HepG2 (cell line): ENCODE data around the gene ZFAND2B.
"Not testable (repeated sequence)": the region's sequence is repeated elsewhere in the genome, so short reads cannot be mapped to it uniquely, and the experiment has no call there.

Experiments
- DR1 ChIP-seq: sonication (generic); formaldehyde crosslinking; IDR thresholded peaks from 2 replicates; pipeline ENCODE4 v1.8.0; 2021; ENCODE audit warnings: mild to moderate bottlenecking, missing genetic modification reagents, inconsistent platforms
- FOXJ3 ChIP-seq: sonication (generic); formaldehyde crosslinking; IDR thresholded peaks from 2 replicates; pipeline ENCODE4 v1.4.0; 2020; ENCODE audit warnings: missing genetic modification reagents, mild to moderate bottlenecking, borderline replicate concordance
- KLF13 ChIP-seq: sonication (generic); formaldehyde crosslinking; IDR thresholded peaks from 2 replicates; pipeline ENCODE4 v1.4.0; 2020; ENCODE audit warnings: mild to moderate bottlenecking, missing genetic modification reagents
- NFYB ChIP-seq: sonication (generic); formaldehyde crosslinking; IDR thresholded peaks from 2 replicates; pipeline ENCODE4 v1.4.0; 2020; ENCODE audit warnings: missing genetic modification reagents
- ONECUT2 ChIP-seq: sonication (generic); formaldehyde crosslinking; IDR thresholded peaks from 2 replicates; pipeline ENCODE4 v1.4.0; 2020; ENCODE audit warnings: missing genetic modification reagents
- POLR2A ChIP-seq, 2 experiments: IDR thresholded peaks; 2 replicates each; pipeline ENCODE4 v1.6.1; 2011; ENCODE audit warnings: low read depth in 2 of 2, low read length in 2 of 2, mild to moderate bottlenecking in 1 of 2, moderate library complexity in 1 of 2; ENCODE audit not compliant: insufficient read depth in 1 of 2
- ZNF124 ChIP-seq: sonication (generic); formaldehyde crosslinking; IDR thresholded peaks from 2 replicates; pipeline ENCODE4 v1.4.0; 2020; ENCODE audit warnings: missing genetic modification reagents
- ZNF225 ChIP-seq: sonication (generic); formaldehyde crosslinking; IDR thresholded peaks from 2 replicates; pipeline ENCODE4 v1.4.0; 2020; ENCODE audit warnings: mild to moderate bottlenecking, missing genetic modification reagents
- ZNF34 ChIP-seq: sonication (generic); formaldehyde crosslinking; IDR thresholded peaks from 2 replicates; pipeline ENCODE4 v1.4.0; 2020; ENCODE audit warnings: mild to moderate bottlenecking, missing genetic modification reagents, borderline replicate concordance
- ZNF367 ChIP-seq: sonication (generic); formaldehyde crosslinking; IDR thresholded peaks from 2 replicates; pipeline ENCODE4 v1.4.0; 2020; ENCODE audit warnings: missing genetic modification reagents, borderline replicate concordance
- ZNF775 ChIP-seq: sonication (generic); formaldehyde crosslinking; IDR thresholded peaks from 2 replicates; pipeline ENCODE4 v1.4.0; 2020; ENCODE audit warnings: missing genetic modification reagents, mild to moderate bottlenecking, moderate library complexity, borderline replicate concordance
- TF ChIP-seq, protein P1 (sequence below): sonication (generic); formaldehyde crosslinking; IDR thresholded peaks from 2 replicates; pipeline ENCODE4 v1.5.0; 2020; ENCODE audit warnings: mild to moderate bottlenecking, missing genetic modification reagents, moderate library complexity
- TF ChIP-seq, protein P2 (sequence below): sonication (generic); formaldehyde crosslinking; IDR thresholded peaks from 2 replicates; pipeline ENCODE4 v1.4.0; 2020; ENCODE audit warnings: missing genetic modification reagents

DNA sequence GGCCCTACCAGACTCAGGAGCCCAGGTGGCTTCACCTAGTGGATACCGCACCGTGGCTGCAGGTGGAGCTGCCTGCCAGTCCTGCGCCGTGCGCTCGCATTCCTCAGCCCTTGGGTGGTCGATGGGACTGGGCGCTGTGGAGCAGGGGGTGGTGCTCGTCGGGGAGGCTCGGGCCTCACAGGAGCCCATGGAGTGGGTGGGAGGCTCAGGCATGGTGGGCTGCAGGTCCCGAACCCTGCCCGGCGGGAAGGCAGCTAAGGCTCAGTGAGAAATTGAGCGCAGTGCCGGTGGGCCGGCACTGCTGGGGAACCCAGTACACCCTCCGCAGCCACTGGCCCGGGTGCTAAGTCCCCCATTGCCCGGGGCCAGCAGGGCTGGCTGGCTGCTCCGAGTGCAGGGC lies 5.3 kb upstream of the ZFAND2B start:
- not testable (repeated sequence) for TF ChIP-seq ZNF124; DR1 (CRISPR knock-in tag); ZNF775; ONECUT2 (CRISPR knock-in tag); FOXJ3 (CRISPR knock-in tag); ZNF367; KLF13; NFYB (CRISPR knock-in tag); ZNF34; ZNF225 (CRISPR knock-in tag); POLR2A (IDR thresholded peaks at IDR 0.05; ENCODE audit: insufficient read depth in 1 of 2, low read depth in 2 of 2, low read length in 2 of 2)
- TF ChIP-seq, protein P1, sequence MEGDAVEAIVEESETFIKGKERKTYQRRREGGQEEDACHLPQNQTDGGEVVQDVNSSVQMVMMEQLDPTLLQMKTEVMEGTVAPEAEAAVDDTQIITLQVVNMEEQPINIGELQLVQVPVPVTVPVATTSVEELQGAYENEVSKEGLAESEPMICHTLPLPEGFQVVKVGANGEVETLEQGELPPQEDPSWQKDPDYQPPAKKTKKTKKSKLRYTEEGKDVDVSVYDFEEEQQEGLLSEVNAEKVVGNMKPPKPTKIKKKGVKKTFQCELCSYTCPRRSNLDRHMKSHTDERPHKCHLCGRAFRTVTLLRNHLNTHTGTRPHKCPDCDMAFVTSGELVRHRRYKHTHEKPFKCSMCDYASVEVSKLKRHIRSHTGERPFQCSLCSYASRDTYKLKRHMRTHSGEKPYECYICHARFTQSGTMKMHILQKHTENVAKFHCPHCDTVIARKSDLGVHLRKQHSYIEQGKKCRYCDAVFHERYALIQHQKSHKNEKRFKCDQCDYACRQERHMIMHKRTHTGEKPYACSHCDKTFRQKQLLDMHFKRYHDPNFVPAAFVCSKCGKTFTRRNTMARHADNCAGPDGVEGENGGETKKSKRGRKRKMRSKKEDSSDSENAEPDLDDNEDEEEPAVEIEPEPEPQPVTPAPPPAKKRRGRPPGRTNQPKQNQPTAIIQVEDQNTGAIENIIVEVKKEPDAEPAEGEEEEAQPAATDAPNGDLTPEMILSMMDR (CRISPR knock-in tag), result 0 out of 2 replicates have a peak, but pooled peaks have one; percentile 17
- TF ChIP-seq, protein P2, sequence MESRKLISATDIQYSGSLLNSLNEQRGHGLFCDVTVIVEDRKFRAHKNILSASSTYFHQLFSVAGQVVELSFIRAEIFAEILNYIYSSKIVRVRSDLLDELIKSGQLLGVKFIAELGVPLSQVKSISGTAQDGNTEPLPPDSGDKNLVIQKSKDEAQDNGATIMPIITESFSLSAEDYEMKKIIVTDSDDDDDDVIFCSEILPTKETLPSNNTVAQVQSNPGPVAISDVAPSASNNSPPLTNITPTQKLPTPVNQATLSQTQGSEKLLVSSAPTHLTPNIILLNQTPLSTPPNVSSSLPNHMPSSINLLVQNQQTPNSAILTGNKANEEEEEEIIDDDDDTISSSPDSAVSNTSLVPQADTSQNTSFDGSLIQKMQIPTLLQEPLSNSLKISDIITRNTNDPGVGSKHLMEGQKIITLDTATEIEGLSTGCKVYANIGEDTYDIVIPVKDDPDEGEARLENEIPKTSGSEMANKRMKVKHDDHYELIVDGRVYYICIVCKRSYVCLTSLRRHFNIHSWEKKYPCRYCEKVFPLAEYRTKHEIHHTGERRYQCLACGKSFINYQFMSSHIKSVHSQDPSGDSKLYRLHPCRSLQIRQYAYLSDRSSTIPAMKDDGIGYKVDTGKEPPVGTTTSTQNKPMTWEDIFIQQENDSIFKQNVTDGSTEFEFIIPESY (CRISPR knock-in tag), result not testable (repeated sequence)
